ENCODE measurements around the gene CLEC6A. TPM values are rescaled to one million over a fixed set of nuclear protein-coding genes. Genes with fewer than 3 reads are reported as not detected.

CLEC6A gene
- total and polyA plus RNA-seq, 4 donors, result 0.20 TPM; not detected in 3

DNA sequence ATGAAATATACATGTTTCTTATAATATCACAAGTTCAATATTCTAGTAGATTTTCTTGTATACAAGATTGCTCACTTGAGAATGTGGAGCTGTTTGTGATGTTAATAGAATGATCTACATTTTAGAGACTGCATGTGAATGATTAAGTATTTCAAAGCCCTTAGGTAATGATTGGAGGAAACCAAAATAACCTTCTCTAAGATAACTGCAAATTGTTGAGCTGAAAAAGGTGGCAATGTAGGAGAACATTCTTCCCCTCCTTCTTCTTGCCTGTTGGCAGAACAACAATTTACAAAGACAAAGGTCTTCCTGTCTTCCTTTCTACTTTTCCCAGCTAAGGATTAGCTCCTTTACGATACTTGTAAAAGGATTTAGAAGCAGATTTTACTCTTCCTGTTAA is 2.0 kb upstream of the CLEC6A start:
- DNase-seq (ENCODE audit: low read depth in 4 of 6, low spot score in 6 of 6), result no peak
- Histone ChIP-seq H3K27me3 (ENCODE audit: control insufficient read depth, insufficient read depth, low read length) (no peaks in the 10 kb centered on the region), H3K4me3 (ENCODE audit: low read depth, low read length) (no peak overlapping the region), H3K27ac (ENCODE audit: low read depth, low read length) (no peak overlapping the region), H3K4me1 (ENCODE audit: control insufficient read depth, insufficient read depth, low read length) (no peaks in the 10 kb centered on the region), H3K9me3 (ENCODE audit: control insufficient read depth, insufficient read depth, low read length) (no peaks in the 10 kb centered on the region), H3K36me3 (ENCODE audit: control insufficient read depth, insufficient read depth, low read length) (no peaks in the 10 kb centered on the region)
- WGBS (ENCODE audit: insufficient coverage), result no CpG with 5 or more reads among the region's 1 CpG

DNA sequence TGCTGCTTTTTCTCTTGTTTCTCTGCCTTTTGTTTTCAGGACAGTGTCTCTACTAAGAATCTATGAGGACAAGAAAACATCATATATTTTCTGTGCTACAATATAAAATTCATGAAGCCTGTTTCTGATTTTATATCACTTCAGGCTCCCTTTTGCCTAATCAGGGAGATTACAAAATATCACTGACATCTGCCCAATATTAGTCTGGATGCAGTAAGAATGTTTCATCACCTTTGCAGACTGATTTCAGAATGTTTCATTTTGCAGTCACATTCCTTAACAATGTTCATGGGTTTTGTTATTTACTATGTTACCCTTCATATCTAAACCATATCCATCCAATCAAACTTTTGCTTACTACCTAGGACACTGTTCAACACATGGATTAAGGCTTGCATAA is 491 bp upstream of the CLEC6A start:
- Histone ChIP-seq H3K4me3 (ENCODE audit: low read depth, low read length) (no peak overlapping the region), H3K9me3 (ENCODE audit: control insufficient read depth, insufficient read depth, low read length) (no peaks in the 10 kb centered on the region), H3K36me3 (ENCODE audit: control insufficient read depth, insufficient read depth, low read length) (no peaks in the 10 kb centered on the region), H3K27ac (ENCODE audit: low read depth, low read length) (no peak overlapping the region), H3K27me3 (ENCODE audit: control insufficient read depth, insufficient read depth, low read length) (no peaks in the 10 kb centered on the region), H3K4me1 (ENCODE audit: control insufficient read depth, insufficient read depth, low read length) (no peaks in the 10 kb centered on the region)
- no peak for DNase-seq (ENCODE audit: low read depth in 4 of 6, low spot score in 6 of 6)

DNA sequence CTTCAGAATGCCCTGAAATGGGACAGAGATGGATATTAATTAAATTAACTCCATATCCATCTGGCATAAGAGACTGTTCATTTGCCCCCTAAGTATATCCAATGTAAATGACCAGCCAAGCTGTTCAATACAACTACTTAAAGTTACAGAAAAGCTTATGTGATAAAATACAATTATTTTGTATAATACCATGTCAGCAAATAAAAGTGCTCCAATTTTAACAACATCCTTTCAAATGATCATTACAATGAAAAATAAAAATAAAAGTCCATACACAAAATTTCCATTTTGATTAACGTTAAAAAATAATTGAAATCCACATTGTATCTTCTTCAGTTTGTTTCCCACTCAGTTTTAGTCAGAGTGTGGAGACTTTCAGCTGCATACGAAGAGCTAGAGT is 5.7 kb downstream of the CLEC6A start:
- no peaks in the 10 kb centered on the region for H3K36me3 ChIP-seq (ENCODE audit: control insufficient read depth, insufficient read depth, low read length)
- no CpG with 5 or more reads among the region's 2 CpGs for WGBS (ENCODE audit: insufficient coverage)
- H3K4me3 ChIP-seq (ENCODE audit: low read depth, low read length), result no peak overlapping the region
- H3K4me1 ChIP-seq (ENCODE audit: control insufficient read depth, insufficient read depth, low read length), result no peaks in the 10 kb centered on the region
- DNase-seq (ENCODE audit: low read depth in 4 of 6, low spot score in 6 of 6), result no peak
- H3K9me3 ChIP-seq (ENCODE audit: control insufficient read depth, insufficient read depth, low read length), result no peaks in the 10 kb centered on the region
- no peaks in the 10 kb centered on the region for H3K27me3 ChIP-seq (ENCODE audit: control insufficient read depth, insufficient read depth, low read length)
- H3K27ac ChIP-seq (ENCODE audit: low read depth, low read length), result no peak overlapping the region

DNA sequence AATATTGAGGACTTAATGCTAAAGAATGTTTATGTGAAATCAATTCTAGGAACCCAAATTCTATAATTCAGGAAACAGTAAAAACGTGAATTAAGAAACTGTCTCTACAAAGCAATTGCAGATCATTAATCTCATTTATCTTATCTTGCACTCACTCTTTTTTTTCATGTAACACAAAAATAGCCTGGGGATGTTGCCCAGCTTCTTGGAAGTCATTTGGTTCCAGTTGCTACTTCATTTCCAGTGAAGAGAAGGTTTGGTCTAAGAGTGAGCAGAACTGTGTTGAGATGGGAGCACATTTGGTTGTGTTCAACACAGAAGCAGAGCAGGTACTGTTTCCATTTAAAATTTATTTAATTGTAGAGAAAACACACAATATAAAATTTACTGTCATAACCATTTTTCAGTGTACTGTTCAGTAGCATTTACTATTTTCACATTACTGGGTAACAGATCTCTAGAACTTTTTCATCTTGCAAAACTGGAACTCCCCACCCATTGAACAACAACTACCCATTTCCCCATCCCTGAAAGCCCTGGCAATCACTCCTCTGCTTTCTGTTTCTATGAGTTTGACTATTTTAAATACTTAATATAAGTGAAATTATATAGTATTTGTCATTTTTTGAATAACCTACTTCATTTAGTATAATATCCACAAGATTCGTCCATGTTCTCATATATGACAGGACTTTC is 9.7 kb downstream of the CLEC6A start:
- no peak for DNase-seq (ENCODE audit: low read depth in 4 of 6, low spot score in 6 of 6)
- Histone ChIP-seq H3K36me3 (ENCODE audit: control insufficient read depth, insufficient read depth, low read length) (no peaks in the 10 kb centered on the region), H3K9me3 (ENCODE audit: control insufficient read depth, insufficient read depth, low read length) (no peaks in the 10 kb centered on the region), H3K4me1 (ENCODE audit: control insufficient read depth, insufficient read depth, low read length) (no peaks in the 10 kb centered on the region), H3K27ac (ENCODE audit: low read depth, low read length) (no peak overlapping the region), H3K4me3 (ENCODE audit: low read depth, low read length) (no peak overlapping the region), H3K27me3 (ENCODE audit: control insufficient read depth, insufficient read depth, low read length) (no peaks in the 10 kb centered on the region)
- WGBS (ENCODE audit: insufficient coverage), result no CpG with 5 or more reads among the region's 2 CpGs

DNA sequence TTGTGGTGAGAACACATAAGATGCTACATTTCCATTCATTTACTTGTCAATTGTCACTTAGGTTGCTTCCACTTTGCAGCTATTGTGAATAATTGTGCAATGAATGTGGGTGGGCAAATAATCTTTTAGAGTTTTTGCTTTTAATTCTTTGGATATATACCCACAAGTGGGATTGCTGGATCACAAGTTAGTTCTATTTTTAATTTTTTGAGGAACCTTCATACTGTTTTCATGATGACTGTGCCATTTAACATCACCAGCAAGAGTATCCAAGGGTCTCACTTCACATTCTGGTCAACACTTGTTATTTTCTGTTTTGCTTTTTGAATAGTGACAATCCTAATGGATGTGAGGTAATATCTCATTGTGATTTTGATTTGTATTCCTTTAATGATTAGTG is 10.5 kb downstream of the CLEC6A start:
- DNase-seq (ENCODE audit: low read depth in 4 of 6, low spot score in 6 of 6), result no peak
- H3K27ac ChIP-seq (ENCODE audit: low read depth, low read length), result no peak overlapping the region
- H3K4me3 ChIP-seq (ENCODE audit: low read depth, low read length), result no peak overlapping the region
- H3K4me1 ChIP-seq (ENCODE audit: control insufficient read depth, insufficient read depth, low read length), result no peaks in the 10 kb centered on the region
- no peaks in the 10 kb centered on the region for H3K9me3 ChIP-seq (ENCODE audit: control insufficient read depth, insufficient read depth, low read length)
- H3K27me3 ChIP-seq (ENCODE audit: control insufficient read depth, insufficient read depth, low read length), result no peaks in the 10 kb centered on the region
- no peaks in the 10 kb centered on the region for H3K36me3 ChIP-seq (ENCODE audit: control insufficient read depth, insufficient read depth, low read length)

DNA sequence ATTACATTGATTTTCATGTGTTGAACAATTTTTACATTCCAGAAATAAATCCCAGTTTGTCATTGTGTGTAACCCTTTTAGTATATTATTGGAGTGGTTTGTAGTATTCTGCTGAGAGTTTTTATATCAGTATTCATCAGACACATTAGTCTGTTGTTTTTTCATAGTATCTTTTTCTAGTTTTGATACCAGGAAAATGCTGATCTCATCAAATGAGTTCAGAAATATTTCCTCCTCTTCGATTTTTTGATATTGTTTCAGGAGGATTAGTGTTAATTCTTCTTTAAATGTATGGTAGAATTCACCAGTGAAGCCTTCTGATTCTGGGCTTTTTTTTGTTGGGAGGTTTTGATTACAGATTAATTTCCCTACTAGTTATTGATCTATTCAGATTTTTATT is 15.3 kb downstream of the CLEC6A start:
- Histone ChIP-seq H3K4me3 (ENCODE audit: low read depth, low read length) (no peak overlapping the region), H3K27ac (ENCODE audit: low read depth, low read length) (no peak overlapping the region), H3K9me3 (ENCODE audit: control insufficient read depth, insufficient read depth, low read length) (no peaks in the 10 kb centered on the region), H3K36me3 (ENCODE audit: control insufficient read depth, insufficient read depth, low read length) (no peaks in the 10 kb centered on the region), H3K4me1 (ENCODE audit: control insufficient read depth, insufficient read depth, low read length) (no peaks in the 10 kb centered on the region), H3K27me3 (ENCODE audit: control insufficient read depth, insufficient read depth, low read length) (no peaks in the 10 kb centered on the region)
- DNase-seq (ENCODE audit: low read depth in 4 of 6, low spot score in 6 of 6), result no peak
- WGBS (ENCODE audit: insufficient coverage), result no CpG with 5 or more reads among the region's 1 CpG

DNA sequence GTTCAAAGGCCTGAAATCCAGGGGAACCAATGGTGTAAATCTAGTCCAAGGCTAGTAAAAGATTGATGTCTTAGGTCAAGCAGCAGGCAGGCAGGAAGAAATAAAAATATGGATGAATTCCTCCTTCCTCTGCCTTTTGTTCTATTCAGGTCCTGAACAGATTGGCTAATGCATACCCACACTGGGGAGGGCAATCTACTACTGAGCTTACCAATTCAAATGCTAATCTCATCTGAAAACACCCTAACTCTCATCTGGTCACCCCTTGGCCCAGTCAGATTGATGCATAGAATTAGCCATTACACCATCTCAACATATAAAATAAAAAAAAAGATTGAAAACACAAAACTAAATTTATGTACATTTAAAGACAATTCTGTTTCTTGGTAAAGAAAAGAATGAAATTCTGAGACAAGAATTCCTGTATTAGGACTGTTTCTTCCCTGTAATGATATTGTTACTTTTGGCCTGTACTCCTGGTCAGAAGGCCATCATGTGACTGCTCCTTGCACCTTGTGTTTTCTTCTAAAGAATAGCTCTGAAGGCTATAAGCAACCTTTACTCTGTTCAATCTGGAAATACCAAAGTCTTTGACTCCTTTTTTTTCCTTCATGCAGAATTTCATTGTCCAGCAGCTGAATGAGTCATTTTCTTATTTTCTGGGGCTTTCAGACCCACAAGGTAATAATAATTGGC is 19.9 kb downstream of the CLEC6A start:
- H3K9me3 ChIP-seq (ENCODE audit: control insufficient read depth, insufficient read depth, low read length), result no peaks in the 10 kb centered on the region
- no peaks in the 10 kb centered on the region for H3K4me1 ChIP-seq (ENCODE audit: control insufficient read depth, insufficient read depth, low read length)
- no peak overlapping the region for H3K4me3 ChIP-seq (ENCODE audit: low read depth, low read length)
- H3K36me3 ChIP-seq (ENCODE audit: control insufficient read depth, insufficient read depth, low read length), result no peaks in the 10 kb centered on the region
- no peak for DNase-seq (ENCODE audit: low read depth in 4 of 6, low spot score in 6 of 6)
- H3K27me3 ChIP-seq (ENCODE audit: control insufficient read depth, insufficient read depth, low read length), result no peaks in the 10 kb centered on the region
- H3K27ac ChIP-seq (ENCODE audit: low read depth, low read length), result no peak overlapping the region

DNA sequence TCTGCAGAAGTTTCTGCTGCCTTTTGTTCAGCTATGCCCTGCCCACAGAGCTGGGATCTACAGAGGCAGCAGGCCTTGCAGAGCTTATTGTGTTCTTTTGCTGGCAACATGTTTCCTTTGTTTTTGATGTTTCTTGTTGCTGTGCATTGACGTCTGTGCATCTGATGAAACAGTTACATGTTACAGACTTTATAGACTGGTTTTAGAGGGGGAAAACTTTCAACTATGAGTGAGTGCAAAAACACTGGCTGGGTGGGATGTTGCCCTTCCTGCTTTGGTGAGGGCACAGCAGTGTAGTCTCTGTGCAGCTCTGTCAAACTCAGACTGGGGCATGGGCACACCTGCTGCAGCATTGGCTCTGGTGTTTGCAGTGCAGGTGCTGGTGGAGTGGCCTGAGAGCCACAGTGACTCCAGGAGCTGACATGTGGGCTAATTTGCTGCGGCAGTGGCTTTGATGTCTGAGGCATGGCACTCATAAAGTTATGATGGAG is 26.9 kb downstream of the CLEC6A start:
- WGBS (ENCODE audit: insufficient coverage), result 58% methylated on average over 2 of the region's 2 CpGs
- no peak for DNase-seq (ENCODE audit: low read depth in 4 of 6, low spot score in 6 of 6)
- H3K27ac ChIP-seq (ENCODE audit: low read depth, low read length), result no peak overlapping the region
- H3K9me3 ChIP-seq (ENCODE audit: control insufficient read depth, insufficient read depth, low read length), result no peaks in the 10 kb centered on the region
- no peaks in the 10 kb centered on the region for H3K4me1 ChIP-seq (ENCODE audit: control insufficient read depth, insufficient read depth, low read length)
- H3K27me3 ChIP-seq (ENCODE audit: control insufficient read depth, insufficient read depth, low read length), result no peaks in the 10 kb centered on the region
- H3K36me3 ChIP-seq (ENCODE audit: control insufficient read depth, insufficient read depth, low read length), result no peaks in the 10 kb centered on the region
- no peak overlapping the region for H3K4me3 ChIP-seq (ENCODE audit: low read depth, low read length)

DNA sequence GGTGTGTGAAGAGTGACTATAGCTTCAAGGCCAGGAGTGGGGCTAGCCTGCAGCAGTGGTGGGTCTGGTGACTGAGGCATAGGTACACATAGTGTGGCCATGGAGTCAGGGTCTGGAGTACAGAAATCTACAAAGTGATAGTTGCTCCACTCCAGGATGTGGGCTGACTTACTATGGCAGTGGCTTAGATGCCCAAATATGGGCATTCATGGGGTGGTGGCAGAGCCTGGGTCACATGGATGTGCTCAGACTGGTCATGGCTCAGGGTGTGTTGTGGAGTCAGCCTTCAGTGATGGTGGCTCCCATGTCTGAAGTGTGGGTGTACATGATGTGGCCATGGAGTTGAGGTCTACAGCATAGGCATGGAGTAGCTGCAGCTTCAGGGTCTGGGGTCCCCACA is 27.3 kb downstream of the CLEC6A start:
- Histone ChIP-seq H3K9me3 (ENCODE audit: control insufficient read depth, insufficient read depth, low read length) (no peaks in the 10 kb centered on the region), H3K27ac (ENCODE audit: low read depth, low read length) (no peak overlapping the region), H3K4me1 (ENCODE audit: control insufficient read depth, insufficient read depth, low read length) (no peaks in the 10 kb centered on the region), H3K27me3 (ENCODE audit: control insufficient read depth, insufficient read depth, low read length) (no peaks in the 10 kb centered on the region), H3K36me3 (ENCODE audit: control insufficient read depth, insufficient read depth, low read length) (no peaks in the 10 kb centered on the region), H3K4me3 (ENCODE audit: low read depth, low read length) (no peak overlapping the region)
- DNase-seq (ENCODE audit: low read depth in 4 of 6, low spot score in 6 of 6), result no peak
